Measurements from ENCODE around the gene RERGL.
"Not testable (repeated sequence)": the region's sequence is repeated elsewhere in the genome, so short reads cannot be mapped to it uniquely, and the experiment has no call there.

Gene RERGL

GRCh38 chr12:18068355-18068754 is 21.6 kb downstream of the RERGL start:
- Mint-ChIP-seq H3K4me1 (no peaks in the 10 kb centered on the region), H3K4me3 (no peak overlapping the region), H3K27ac (no peak overlapping the region), H3K36me3 (no peaks in the 10 kb centered on the region), H3K9me3 (peaks cover 4% of the 10 kb centered on the region), H3K27me3 (no peaks in the 10 kb centered on the region)
- no peak for DNase-seq (ENCODE audit: low spot score in 2 of 2)
- ATAC-seq (ENCODE audit: low read depth), result no peak

- DNase-seq (ENCODE audit: low spot score in 2 of 2), result no peak
- H3K4me1 Mint-ChIP-seq, result no peaks in the 10 kb centered on the region
- ATAC-seq (ENCODE audit: low read depth), result no peak
- no peak overlapping the region for H3K4me3 Mint-ChIP-seq
- H3K27ac Mint-ChIP-seq, result no peak overlapping the region
- peaks cover 6% of the 10 kb centered on the region for H3K9me3 Mint-ChIP-seq
- no peaks in the 10 kb centered on the region for H3K27me3 Mint-ChIP-seq
- no peaks in the 10 kb centered on the region for H3K36me3 Mint-ChIP-seq
Observed at GRCh38 chr12:18066666-18067065, 23.3 kb downstream of the RERGL start.

GRCh38 chr12:18062867-18063266 is 27.1 kb downstream of the RERGL start:
- H3K36me3 Mint-ChIP-seq; H3K4me1 Mint-ChIP-seq; DNase-seq (ENCODE audit: low spot score in 2 of 2); H3K27ac Mint-ChIP-seq; H3K27me3 Mint-ChIP-seq; ATAC-seq (ENCODE audit: low read depth); H3K4me3 Mint-ChIP-seq: not testable (repeated sequence)
- peaks cover 22% of the 10 kb centered on the region for H3K9me3 Mint-ChIP-seq

GRCh38 chr12:18057051-18057450 is 32.9 kb downstream of the RERGL start:
- H3K27me3 Mint-ChIP-seq, result no peaks in the 10 kb centered on the region
- H3K4me1 Mint-ChIP-seq, result no peaks in the 10 kb centered on the region
- no peak overlapping the region for H3K27ac Mint-ChIP-seq
- DNase-seq (ENCODE audit: low spot score in 2 of 2) (no peak), ATAC-seq (ENCODE audit: low read depth) (no peak)
- H3K9me3 Mint-ChIP-seq, result peaks cover 22% of the 10 kb centered on the region
- H3K36me3 Mint-ChIP-seq, result no peaks in the 10 kb centered on the region
- no peak overlapping the region for H3K4me3 Mint-ChIP-seq

GRCh38 chr12:18054925-18055619 is 34.9 kb downstream of the RERGL start:
- H3K27me3 Mint-ChIP-seq, result no peaks in the 10 kb centered on the region
- ATAC-seq (ENCODE audit: low read depth), result no peak

GRCh38 chr12:18045446-18045992 is 44.5 kb downstream of the RERGL start:
- H3K9me3 Mint-ChIP-seq, result peaks cover 1% of the 10 kb centered on the region
- no peak for ATAC-seq (ENCODE audit: low read depth)
- DNase-seq (ENCODE audit: low spot score in 2 of 2), result no peak
- no peaks in the 10 kb centered on the region for H3K4me1 Mint-ChIP-seq
- no peak overlapping the region for H3K27ac Mint-ChIP-seq
- H3K27me3 Mint-ChIP-seq, result no peaks in the 10 kb centered on the region
- H3K36me3 Mint-ChIP-seq, result no peaks in the 10 kb centered on the region
- no peak overlapping the region for H3K4me3 Mint-ChIP-seq

More at GRCh38 chr12:18054925-18055619, 34.9 kb downstream of the RERGL start:
- Mint-ChIP-seq H3K9me3 (peaks cover 21% of the 10 kb centered on the region), H3K27ac (no peak overlapping the region), H3K36me3 (no peaks in the 10 kb centered on the region), H3K4me3 (no peak overlapping the region), H3K4me1 (no peaks in the 10 kb centered on the region)
- DNase-seq (ENCODE audit: low spot score in 2 of 2), result no peak

GRCh38 chr12:18040060-18040742 is 49.8 kb downstream of the RERGL start:
- H3K27ac Mint-ChIP-seq; H3K9me3 Mint-ChIP-seq; DNase-seq (ENCODE audit: low spot score in 2 of 2); H3K4me1 Mint-ChIP-seq; ATAC-seq (ENCODE audit: low read depth); H3K27me3 Mint-ChIP-seq; H3K36me3 Mint-ChIP-seq; H3K4me3 Mint-ChIP-seq: not testable (repeated sequence)

All from memory B cell (primary cell).